Trophoblast cell (in vitro differentiated cells and primary cell): ENCODE data around the gene ASCC1.

Source experiments
- DNase-seq, 2 donors: peaks; one replicate each; pipeline ENCODE4 v3.0.0-alpha.2; 2016
- H2AFZ ChIP-seq: 2 replicates; pipeline ENCODE4 v1.6.1; 2013; ENCODE audit warnings: low read length, moderate library complexity, mild to moderate bottlenecking; ENCODE audit not compliant: insufficient read depth, poor library complexity
- H2AK5ac ChIP-seq: 2 replicates; pipeline ENCODE4 v1.6.1; 2013; ENCODE audit warnings: mild to moderate bottlenecking, low read length
- H2BK120ac ChIP-seq: 2 replicates; pipeline ENCODE4 v1.6.1; 2013; ENCODE audit warnings: low read length, mild to moderate bottlenecking, moderate library complexity; ENCODE audit not compliant: insufficient read depth, poor library complexity
- H2BK12ac ChIP-seq: 2 replicates; pipeline ENCODE4 v1.6.1; 2013; ENCODE audit warnings: mild to moderate bottlenecking, low read length, moderate library complexity
- H2BK5ac ChIP-seq: 2 replicates; pipeline ENCODE4 v1.6.1; 2013; ENCODE audit warnings: low read length, low read depth, moderate library complexity, mild to moderate bottlenecking; ENCODE audit not compliant: poor library complexity
- H3K14ac ChIP-seq: 2 replicates; pipeline ENCODE4 v1.6.1; 2013; ENCODE audit warnings: mild to moderate bottlenecking, low read length
- H3K18ac ChIP-seq: 2 replicates; pipeline ENCODE4 v1.6.1; 2013; ENCODE audit warnings: mild to moderate bottlenecking, low read length
- H3K23ac ChIP-seq: 2 replicates; pipeline ENCODE4 v1.6.1; 2013; ENCODE audit warnings: low read length
- H3K27ac ChIP-seq: 2 replicates; pipeline ENCODE4 v1.5.1; 2013; ENCODE audit warnings: low read depth, mild to moderate bottlenecking, inconsistent platforms, low read length, moderate library complexity
- H3K27me3 ChIP-seq: 2 replicates; pipeline ENCODE4 v1.6.1; 2013; ENCODE audit warnings: inconsistent platforms, mild to moderate bottlenecking, low read length, moderate library complexity; ENCODE audit not compliant: insufficient read depth
- H3K36me3 ChIP-seq, 2 experiments: 1 replicate in 1 of 2; 2 replicates in 1 of 2; pipeline ENCODE4 v1.6.1; 2013; ENCODE audit warnings: low read length in 2 of 2, mild to moderate bottlenecking in 2 of 2, moderate library complexity in 1 of 2; ENCODE audit not compliant: insufficient read depth in 2 of 2, control insufficient read depth in 1 of 2
- H3K4ac ChIP-seq: 2 replicates; pipeline ENCODE4 v1.6.1; 2013; ENCODE audit warnings: low read depth, mild to moderate bottlenecking, low read length, moderate library complexity
- H3K4me1 ChIP-seq, 2 experiments: 1 replicate in 1 of 2; 2 replicates in 1 of 2; pipeline ENCODE4 v1.6.1; 2013; ENCODE audit warnings: low read length in 2 of 2, mild to moderate bottlenecking in 2 of 2, moderate library complexity in 1 of 2; ENCODE audit not compliant: insufficient read depth in 2 of 2, control insufficient read depth in 1 of 2
- H3K4me2 ChIP-seq: 2 replicates; pipeline ENCODE4 v1.6.1; 2013; ENCODE audit warnings: inconsistent platforms, mild to moderate bottlenecking, low read length, moderate library complexity
- H3K4me3 ChIP-seq: 2 replicates; pipeline ENCODE4 v1.5.1; 2013; ENCODE audit warnings: mild to moderate bottlenecking, low read depth, low read length, inconsistent platforms
- H3K79me1 ChIP-seq: one replicate; pipeline ENCODE4 v1.6.1; 2013; ENCODE audit warnings: low read length
- H3K79me2 ChIP-seq: 2 replicates; pipeline ENCODE4 v1.6.1; 2013; ENCODE audit warnings: low read length, mild to moderate bottlenecking; ENCODE audit not compliant: control insufficient read depth, insufficient read depth, poor library complexity
- H3K9ac ChIP-seq: 2 replicates; pipeline ENCODE4 v1.6.1; 2013; ENCODE audit warnings: mild to moderate bottlenecking, low read length
- H3K9me3 ChIP-seq: 2 replicates; pipeline ENCODE4 v1.6.1; 2013; ENCODE audit warnings: low read depth, mild to moderate bottlenecking, control low read depth, inconsistent platforms, low read length; ENCODE audit not compliant: insufficient read depth
- H4K12ac ChIP-seq: 2 replicates; pipeline ENCODE4 v1.6.1; 2013; ENCODE audit warnings: low read depth, mild to moderate bottlenecking, low read length, moderate library complexity
- H4K8ac ChIP-seq: 2 replicates; pipeline ENCODE4 v1.6.1; 2013; ENCODE audit warnings: low read depth, mild to moderate bottlenecking, low read length, moderate library complexity
- H4K91ac ChIP-seq: one replicate; pipeline ENCODE4 v1.6.1; 2013; ENCODE audit warnings: low read depth, mild to moderate bottlenecking, low read length, moderate library complexity
- WGBS: extraction: QIAGEN DNeasy Blood & Tissue Kit; methylation state at CpG from one replicate; pipeline ENCODE4 v1.1.7; 2013; ENCODE audit warnings: missing lambda C conversion rate; ENCODE audit not compliant: insufficient read length, insufficient coverage; ENCODE audit errors: extremely low coverage; 5-methylcytosine and 5-hydroxymethylcytosine counted together

The ASCC1 gene

GRCh38 chr10:72081210-72081609, 134.9 kb downstream of the ASCC1 start:
- H3K27ac ChIP-seq = no peak overlapping the region
- H2BK5ac ChIP-seq = no peak overlapping the region
- H2BK12ac ChIP-seq = no peak overlapping the region
- H4K8ac ChIP-seq = no peak overlapping the region
- no peak overlapping the region for H2BK120ac ChIP-seq
- H4K12ac ChIP-seq = no peak overlapping the region
- no peaks in the 10 kb centered on the region for H3K79me2 ChIP-seq
- no peak overlapping the region for H3K9ac ChIP-seq
- H3K4me3 ChIP-seq = no peak overlapping the region
- H3K4me1 ChIP-seq = peaks cover 2 to 4% of the 10 kb centered on the region in 2 experiments
- H3K4me2 ChIP-seq = no peak overlapping the region
- no peak overlapping the region for H4K91ac ChIP-seq
- no peak overlapping the region for H2AK5ac ChIP-seq
- H3K27me3 ChIP-seq = peaks cover 2% of the 10 kb centered on the region
- H3K79me1 ChIP-seq = no peaks in the 10 kb centered on the region
- H3K4ac ChIP-seq = no peak overlapping the region
- no CpG with 5 or more reads among the region's 9 CpGs for whole genome bisulfite sequencing
- H3K18ac ChIP-seq = no peak overlapping the region
- no peak overlapping the region for H2AFZ ChIP-seq
- no peaks in the 10 kb centered on the region for H3K36me3 ChIP-seq
- H3K23ac ChIP-seq = no peak overlapping the region
- no peaks in the 10 kb centered on the region for H3K9me3 ChIP-seq
- no peak for DNase-seq
- H3K14ac ChIP-seq = no peak overlapping the region

- Histone ChIP-seq H3K27me3 (no peaks in the 10 kb centered on the region), H3K79me2 (no peaks in the 10 kb centered on the region), H3K9me3 (no peaks in the 10 kb centered on the region), H4K8ac (no peak overlapping the region), H4K91ac (no peak overlapping the region), H3K18ac (no peak overlapping the region), H3K4me1 (peaks cover 2 to 4% of the 10 kb centered on the region in 2 experiments), H2BK120ac (no peak overlapping the region), H2BK12ac (no peak overlapping the region), H2AFZ (no peak overlapping the region), H2AK5ac (no peak overlapping the region), H3K14ac (no peak overlapping the region), H3K23ac (no peak overlapping the region), H3K79me1 (no peaks in the 10 kb centered on the region), H3K9ac (no peak overlapping the region), H4K12ac (no peak overlapping the region), H3K36me3 (no peaks in the 10 kb centered on the region), H3K27ac (no peak overlapping the region), H3K4ac (no peak overlapping the region), H3K4me3 (no peak overlapping the region), H2BK5ac (no peak overlapping the region), H3K4me2 (no peak overlapping the region)
- DNase-seq = peak; percentile 72 to 83
- WGBS = no CpG with 5 or more reads among the region's 14 CpGs
Observed at GRCh38 chr10:72080042-72080975, 135.8 kb downstream of the ASCC1 start.

GRCh38 chr10:72079356-72079755, 136.7 kb downstream of the ASCC1 start:
- no peak overlapping the region for H3K4ac ChIP-seq
- H2AK5ac ChIP-seq = no peak overlapping the region
- H3K79me2 ChIP-seq = no peaks in the 10 kb centered on the region
- H3K9ac ChIP-seq = no peak overlapping the region
- no peaks in the 10 kb centered on the region for H3K9me3 ChIP-seq
- no peak overlapping the region for H2BK5ac ChIP-seq
- no peak for DNase-seq
- no peak overlapping the region for H2BK120ac ChIP-seq
- no peak overlapping the region for H3K18ac ChIP-seq
- H4K91ac ChIP-seq = no peak overlapping the region
- no peaks in the 10 kb centered on the region for H3K27me3 ChIP-seq
- no peak overlapping the region for H3K4me3 ChIP-seq
- H3K4me2 ChIP-seq = no peak overlapping the region
- no peak overlapping the region for H2BK12ac ChIP-seq
- no peak overlapping the region for H3K14ac ChIP-seq
- H3K27ac ChIP-seq = no peak overlapping the region
- no peak overlapping the region for H3K23ac ChIP-seq
- no peak overlapping the region for H4K8ac ChIP-seq
- H3K36me3 ChIP-seq = no peaks in the 10 kb centered on the region
- peaks cover 2 to 4% of the 10 kb centered on the region in 2 experiments for H3K4me1 ChIP-seq
- no peaks in the 10 kb centered on the region for H3K79me1 ChIP-seq
- WGBS = no CpG with 5 or more reads among the region's 5 CpGs
- H2AFZ ChIP-seq = no peak overlapping the region
- no peak overlapping the region for H4K12ac ChIP-seq

GRCh38 chr10:72077275-72077990, 138.6 kb downstream of the ASCC1 start:
- H4K8ac ChIP-seq = no peak overlapping the region
- no peaks in the 10 kb centered on the region for H3K36me3 ChIP-seq
- DNase-seq = no peak
- no peak overlapping the region for H4K91ac ChIP-seq
- no peak overlapping the region for H2BK120ac ChIP-seq
- no peak overlapping the region for H2BK12ac ChIP-seq
- no peak overlapping the region for H3K14ac ChIP-seq
- H3K4me1 ChIP-seq = peaks cover 2 to 4% of the 10 kb centered on the region in 2 experiments
- no CpG with 5 or more reads among the region's 20 CpGs for WGBS
- no peak overlapping the region for H4K12ac ChIP-seq
- no peaks in the 10 kb centered on the region for H3K9me3 ChIP-seq
- no peaks in the 10 kb centered on the region for H3K79me1 ChIP-seq
- H3K27me3 ChIP-seq = no peaks in the 10 kb centered on the region
- H3K18ac ChIP-seq = no peak overlapping the region
- H2AK5ac ChIP-seq = no peak overlapping the region
- no peak overlapping the region for H2AFZ ChIP-seq
- H3K4me2 ChIP-seq = no peak overlapping the region
- no peak overlapping the region for H3K4me3 ChIP-seq
- no peak overlapping the region for H2BK5ac ChIP-seq
- no peak overlapping the region for H3K23ac ChIP-seq
- no peaks in the 10 kb centered on the region for H3K79me2 ChIP-seq
- no peak overlapping the region for H3K27ac ChIP-seq
- H3K4ac ChIP-seq = no peak overlapping the region
- no peak overlapping the region for H3K9ac ChIP-seq
